Measurements from ENCODE around the gene FLNA. TPM values are rescaled to one million over a fixed set of nuclear protein-coding genes. Genes with fewer than 3 reads are reported as not detected.

The FLNA gene
- total and polyA plus RNA-seq, 10 of the 15 experiments (the other 5 are each of a cell fraction or from before 2014, with no cell fraction given): 5.1 to 643 (median 171) TPM

GRCh38 chrX:154354516-154354915 lies 19.9 kb downstream of the FLNA start (continued):
- no peak for TF ChIP-seq ZBTB4 (CRISPR knock-in tag; IDR thresholded peaks at IDR 0.05)

- Histone ChIP-seq H3K4me3 (no peak overlapping the region), H3K27ac (ENCODE audit: control insufficient read depth, insufficient read depth) (no peak overlapping the region), H3K9ac (ENCODE audit: control insufficient read depth, insufficient read depth, low read length) (no peak overlapping the region), H2AFZ (ENCODE audit: control insufficient read depth, low read depth, low read length) (no peak overlapping the region), H3K4me2 (ENCODE audit: control insufficient read depth, insufficient read depth) (no peak overlapping the region), H3K27me3 (replicated peaks in 1 of 2; ENCODE audit: control insufficient read depth in 2 of 2, insufficient read depth in 2 of 2, low read length in 1 of 2) (no peaks in the 10 kb centered on the region), H3K4me1 (ENCODE audit: control insufficient read depth, insufficient read depth, low read length) (no peaks in the 10 kb centered on the region), H4K20me1 (ENCODE audit: control insufficient read depth, insufficient read depth) (no peaks in the 10 kb centered on the region), H3K9me3 (replicated peaks; ENCODE audit: control insufficient read depth, insufficient read depth, low read length) (no peaks in the 10 kb centered on the region; the same call in 2 of the 3 replicates), H3K36me3 (ENCODE audit: control insufficient read depth in 2 of 2, insufficient read depth in 2 of 2, low read length in 1 of 2) (peaks cover 0 to 58% of the 10 kb centered on the region in 2 experiments; a peak in 2 of 4 replicates), H3K79me2 (ENCODE audit: control insufficient read depth, insufficient read depth, low read length) (no peaks in the 10 kb centered on the region)
- ATAC-seq: no peak
- peak; percentile 40 for TF ChIP-seq POLR2A (IDR thresholded peaks at IDR 0.05; ENCODE audit: low read depth, low read length)
- no peak for TF ChIP-seq BACH1 (IDR thresholded peaks at IDR 0.05; ENCODE audit: borderline replicate concordance)
- TF ChIP-seq KAT2A (conservative IDR thresholded peaks at IDR 0.05; ENCODE audit: control insufficient read depth, low read depth, low read length): no peak
- TF ChIP-seq ZBTB40 (IDR thresholded peaks at IDR 0.05; ENCODE audit: borderline replicate concordance): no peak
- CTCF ChIA-PET: no interaction called here
- FAIRE-seq: no peak
- SMC1A ChIA-PET (ENCODE audit: uncharacterized antibody, unreplicated experiment): no interaction called here
- POLR2A ChIA-PET: no interaction called here
- RAD21 ChIA-PET (ENCODE audit: unreplicated experiment): no interaction called here
- intact Hi-C loops (cut with micrococcal nuclease; ENCODE audit: unreplicated experiment) (no loop called here), in situ Hi-C loops (cut with MboI) (no loop called here)
- WGBS (ENCODE audit: insufficient coverage, insufficient replicate concordance, low lambda C conversion rate, missing lambda C conversion rate): 67% methylated on average over 14 of the region's 14 CpGs
- no peak for DNase-seq (ENCODE audit: low read depth, low spot score)
- no TSS peak for BruUV-seq (replicated peaks)
These were observed 20.4 kb downstream of the FLNA start for GRCh38 chrX:154354013-154354412.

All from GM12878 (cell line).